WERI-Rb-1 (cell line): Measurements from ENCODE around the gene RPLP2.

Source experiments
- DNase-seq: peaks from one replicate; pipeline ENCODE4 v3.0.0-alpha.2; 2020
- H3K27ac ChIP-seq: fragments of 250-450 bp; sonication (Bioruptor Pico); 2 replicates; pipeline ENCODE4 v1.5.1; 2020; ENCODE audit warnings: mild to moderate bottlenecking, moderate library complexity
- H3K27me3 ChIP-seq: fragments of 250-450 bp; sonication (Bioruptor Pico); 2 replicates; pipeline ENCODE4 v1.5.1; 2021; ENCODE audit warnings: mild to moderate bottlenecking, low read depth, moderate library complexity; ENCODE audit not compliant: insufficient read depth, severe bottlenecking
- H3K36me3 ChIP-seq: fragments of 250-450 bp; sonication (Bioruptor Pico); 2 replicates; pipeline ENCODE4 v1.5.1; 2020; ENCODE audit warnings: mild to moderate bottlenecking, moderate library complexity
- H3K4me3 ChIP-seq: 2 replicates; pipeline ENCODE4 v1.5.1; 2011; ENCODE audit warnings: low read depth, mild to moderate bottlenecking, control low read depth, low read length
- H3K9me3 ChIP-seq: fragments of 250-450 bp; sonication (Bioruptor Pico); 2 replicates; pipeline ENCODE4 v1.5.1; 2021; ENCODE audit warnings: mild to moderate bottlenecking, moderate library complexity; ENCODE audit not compliant: severe bottlenecking
- CTCF ChIP-seq: IDR thresholded peaks from 2 replicates; pipeline ENCODE4 v1.5.1; 2011; ENCODE audit warnings: low read depth, mild to moderate bottlenecking, control low read depth, inconsistent platforms, low read length

RPLP2 gene

GRCh38 chr11:763549-764321 is 46.0 kb upstream of the RPLP2 start:
- Histone ChIP-seq H3K27ac (peak overlapping the region; percentile 10; the same call in 1 of the 2 replicates), H3K27me3 (no peaks in the 10 kb centered on the region), H3K9me3 (no peaks in the 10 kb centered on the region), H3K4me3 (no peak overlapping the region), H3K36me3 (peaks cover 88% of the 10 kb centered on the region)
- no peak for DNase-seq
- TF ChIP-seq CTCF, result no peak

GRCh38 chr11:764322-765024 is 45.3 kb upstream of the RPLP2 start:
- H3K27ac ChIP-seq, result peak overlapping the region; percentile 10; the same call in 1 of the 2 replicates
- no peak for DNase-seq
- H3K4me3 ChIP-seq, result no peak overlapping the region
- H3K9me3 ChIP-seq, result no peaks in the 10 kb centered on the region
- peaks cover 87% of the 10 kb centered on the region for H3K36me3 ChIP-seq
- no peak for TF ChIP-seq CTCF
- H3K27me3 ChIP-seq, result no peaks in the 10 kb centered on the region

DNA sequence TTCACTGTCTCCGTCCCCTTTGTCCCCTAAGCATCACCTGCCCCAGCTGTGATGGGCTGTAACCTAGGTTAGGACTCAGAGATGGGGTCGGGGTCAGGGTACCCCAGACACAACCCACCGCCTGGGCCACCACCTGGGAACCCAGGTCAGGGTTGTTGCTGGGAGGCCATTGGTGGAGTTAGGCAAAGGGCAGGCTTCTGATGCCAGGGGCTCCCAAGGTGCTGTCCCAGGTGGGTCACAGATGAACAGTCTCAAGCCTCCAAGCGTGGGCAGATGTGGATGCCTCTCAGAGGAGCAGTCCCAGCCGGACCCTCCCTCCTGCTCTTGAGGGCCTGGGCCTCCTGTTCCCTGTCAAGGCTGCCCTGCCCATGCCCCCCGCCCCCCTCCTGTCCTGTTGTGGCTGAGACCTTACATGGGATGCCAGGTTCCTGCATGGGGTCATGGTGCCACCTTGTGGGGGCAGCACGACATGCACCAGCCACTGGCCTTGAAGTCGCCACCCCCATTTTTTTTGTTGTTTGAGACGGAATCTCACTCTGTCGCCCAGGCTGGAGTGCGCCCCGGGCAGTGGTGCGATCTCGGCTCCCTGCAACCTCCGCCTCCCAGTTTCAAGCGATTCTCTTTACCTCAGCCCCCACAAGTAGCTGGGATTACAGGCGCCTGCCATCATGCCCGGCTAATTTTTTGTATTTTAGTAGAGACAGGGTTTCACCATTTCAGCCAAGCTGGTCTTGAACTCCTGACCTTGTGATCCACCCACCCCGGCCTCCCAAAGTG is 44.6 kb upstream of the RPLP2 start:
- Histone ChIP-seq H3K4me3 (no peak overlapping the region), H3K27me3 (no peaks in the 10 kb centered on the region), H3K9me3 (no peaks in the 10 kb centered on the region), H3K36me3 (peaks cover 85% of the 10 kb centered on the region), H3K27ac (no peak overlapping the region)
- peak; percentile 72 for TF ChIP-seq CTCF
- peak; percentile 69 for DNase-seq

- no peak for DNase-seq
- Histone ChIP-seq H3K36me3 (peaks cover 87% of the 10 kb centered on the region), H3K27ac (no peak overlapping the region), H3K27me3 (no peaks in the 10 kb centered on the region), H3K9me3 (no peaks in the 10 kb centered on the region), H3K4me3 (no peak overlapping the region)
- TF ChIP-seq CTCF, result no peak
Measured at GRCh38 chr11:765802-766091, 44.0 kb upstream of the RPLP2 start.

- no peak for DNase-seq
- H3K36me3 ChIP-seq, result peaks cover 89% of the 10 kb centered on the region
- no peak for TF ChIP-seq CTCF
- no peaks in the 10 kb centered on the region for H3K9me3 ChIP-seq
- H3K4me3 ChIP-seq, result no peak overlapping the region
- no peak overlapping the region; the same call in 1 of the 2 replicates for H3K27ac ChIP-seq
- H3K27me3 ChIP-seq, result no peaks in the 10 kb centered on the region
Measured at GRCh38 chr11:766106-766935, 43.4 kb upstream of the RPLP2 start.
